Fibroblast of skin of left quadriceps (primary cell): Measurements from ENCODE around the gene NRN1.
A peak's percentile ranks its signal among the peaks of the same experiment; 100 is the strongest.
"Not testable (repeated sequence)": the region's sequence is repeated elsewhere in the genome, so short reads cannot be mapped to it uniquely, and the experiment has no call there.

Experiments
- DNase-seq, 2 experiments: peaks; one replicate each; pipeline ENCODE4 v3.0.0-alpha.2; 2013; ENCODE audit warnings: low read depth in 2 of 2

The NRN1 gene

GRCh38 chr6:6006428-6007365, at the start of gene NRN1:
Gene NRN1 (minus strand): TSS chr6:6006925. CDS start chr6:6006749, 176 bp downstream.
- DNase-seq: no peak

- DNase-seq: no peak
These were observed 45.5 kb upstream of the NRN1 start for GRCh38 chr6:6052216-6052615.

GRCh38 chr6:6046716-6047115, 40.0 kb upstream of the NRN1 start:
- no peak for DNase-seq

- no peak for DNase-seq
These were observed 33.3 kb upstream of the NRN1 start for GRCh38 chr6:6039946-6040509.

- DNase-seq: no peak
These were observed 30.5 kb upstream of the NRN1 start for GRCh38 chr6:6037179-6037578.

GRCh38 chr6:6033858-6034257, 27.1 kb upstream of the NRN1 start:
- no peak for DNase-seq

- no peak for DNase-seq
These were observed 19.9 kb upstream of the NRN1 start for GRCh38 chr6:6026513-6027205.

- DNase-seq: no peak
These were observed 19.0 kb upstream of the NRN1 start for GRCh38 chr6:6025736-6026135.

GRCh38 chr6:6024220-6024619, 17.5 kb upstream of the NRN1 start:
- no peak for DNase-seq

GRCh38 chr6:6022841-6023240, 16.1 kb upstream of the NRN1 start:
- DNase-seq: not testable (repeated sequence)

GRCh38 chr6:6008648-6009421, 2.1 kb upstream of the NRN1 start:
- peak; percentile 90 to 91 for DNase-seq

- DNase-seq: no peak
These were observed 1.4 kb upstream of the NRN1 start for GRCh38 chr6:6008089-6008647.

- DNase-seq: no peak
These were observed 802 bp upstream of the NRN1 start for GRCh38 chr6:6007366-6008088.

GRCh38 chr6:6006006-6006427, 708 bp downstream of the NRN1 start:
- DNase-seq: no peak

GRCh38 chr6:6005051-6006005, 1.4 kb downstream of the NRN1 start:
- no peak for DNase-seq

GRCh38 chr6:6004390-6004995, 2.2 kb downstream of the NRN1 start:
- no peak for DNase-seq

- DNase-seq: no peak
These were observed 2.9 kb downstream of the NRN1 start for GRCh38 chr6:6003621-6004366.

- no peak for DNase-seq
These were observed 3.7 kb downstream of the NRN1 start for GRCh38 chr6:6002848-6003620.
